ENCODE data around the gene SLC41A3.

Gene SLC41A3

GRCh38 chr3:126119976-126120375, 36.1 kb upstream of the SLC41A3 start:
- DNase-seq (ENCODE audit: low read depth, low spot score) = no peak

GRCh38 chr3:126119008-126119675, 35.2 kb upstream of the SLC41A3 start:
- no peak for DNase-seq (ENCODE audit: low read depth, low spot score)

- DNase-seq (ENCODE audit: low read depth, low spot score) = no peak
Measured at GRCh38 chr3:126118591-126118990, 34.7 kb upstream of the SLC41A3 start.

GRCh38 chr3:126117786-126118185, 33.9 kb upstream of the SLC41A3 start:
- no peak for DNase-seq (ENCODE audit: low read depth, low spot score)

- DNase-seq (ENCODE audit: low read depth, low spot score) = no peak
Measured at GRCh38 chr3:126117212-126117611, 33.3 kb upstream of the SLC41A3 start.

GRCh38 chr3:126116526-126116925, 32.6 kb upstream of the SLC41A3 start:
- DNase-seq (ENCODE audit: low read depth, low spot score) = no peak

GRCh38 chr3:126114443-126115386, 30.8 kb upstream of the SLC41A3 start:
- DNase-seq (ENCODE audit: low read depth, low spot score) = no peak

- no peak for DNase-seq (ENCODE audit: low read depth, low spot score)
Measured at GRCh38 chr3:126113733-126114442, 30.0 kb upstream of the SLC41A3 start.

- no peak for DNase-seq (ENCODE audit: low read depth, low spot score)
Measured at GRCh38 chr3:126113238-126113555, 29.3 kb upstream of the SLC41A3 start.

GRCh38 chr3:126112531-126113237, 28.8 kb upstream of the SLC41A3 start:
- no peak for DNase-seq (ENCODE audit: low read depth, low spot score)

- DNase-seq (ENCODE audit: low read depth, low spot score) = no peak
Measured at GRCh38 chr3:126111566-126112475, 27.9 kb upstream of the SLC41A3 start.

GRCh38 chr3:126111126-126111551, 27.2 kb upstream of the SLC41A3 start:
- DNase-seq (ENCODE audit: low read depth, low spot score) = no peak

- no peak for DNase-seq (ENCODE audit: low read depth, low spot score)
Measured at GRCh38 chr3:126110431-126111125, 26.7 kb upstream of the SLC41A3 start.

GRCh38 chr3:126109880-126110235, 25.9 kb upstream of the SLC41A3 start:
- no peak for DNase-seq (ENCODE audit: low read depth, low spot score)

GRCh38 chr3:126109146-126109879, 25.4 kb upstream of the SLC41A3 start:
- no peak for DNase-seq (ENCODE audit: low read depth, low spot score)

GRCh38 chr3:126108676-126109050, 24.7 kb upstream of the SLC41A3 start:
- DNase-seq (ENCODE audit: low read depth, low spot score) = no peak

GRCh38 chr3:126107957-126108675, 24.2 kb upstream of the SLC41A3 start:
- DNase-seq (ENCODE audit: low read depth, low spot score) = no peak

GRCh38 chr3:126107203-126107939, 23.4 kb upstream of the SLC41A3 start:
- DNase-seq (ENCODE audit: low read depth, low spot score) = no peak
